Panc1 (cell line): ENCODE measurements around the gene TMPRSS15. TPM values are rescaled to one million over a fixed set of nuclear protein-coding genes. Genes with fewer than 3 reads are reported as not detected.

Source experiments
- ATAC-seq: fragments of 200-7000 bp; cut with Tn5 transposase; 2 replicates; pipeline ENCODE4 v1.9.1; 2020; ENCODE audit warnings: mild to moderate bottlenecking, moderate library complexity
- BruUV-seq: library from RNA; stranded (reverse); fragments of 400-500 nt; replicated peaks from 2 replicates; lab custom pipeline; 2021; lab: Mats Ljungman, UMichigan
- CTCF ChIA-PET: fragments of 300-600 bp; sonication (Branson Sonifier 250); formaldehyde crosslinking; loops from one replicate; lab custom pipeline; 2022; ENCODE audit warnings: antibody characterized with exemption; lab: Charles Lee
- POLR2A ChIA-PET: fragments of 300-600 bp; sonication (Branson Sonifier 250); formaldehyde crosslinking; loops from one replicate; lab custom pipeline; 2022; ENCODE audit warnings: antibody characterized with exemption; lab: Charles Lee
- DNase-seq: peaks from one replicate; pipeline ENCODE4 v3.0.0-alpha.2; 2010; ENCODE audit warnings: low read depth, low spot score
- H3K27ac ChIP-seq: 2 replicates; pipeline ENCODE4 v1.5.1; 2011; ENCODE audit warnings: mild to moderate bottlenecking, low read length, inconsistent platforms
- H3K27me3 ChIP-seq: fragments of 200-500 bp; sonication (Bioruptor generic); 2 replicates; pipeline ENCODE4 v1.6.0; 2014; ENCODE audit warnings: low read length, inconsistent platforms; ENCODE audit not compliant: control insufficient read depth, insufficient read depth
- H3K36me3 ChIP-seq: fragments of 200-500 bp; sonication (Bioruptor generic); 2 replicates; pipeline ENCODE4 v1.5.1; 2014; ENCODE audit warnings: inconsistent platforms, mild to moderate bottlenecking, low read length, moderate library complexity; ENCODE audit not compliant: control insufficient read depth, insufficient read depth
- H3K4me1 ChIP-seq: 2 replicates; pipeline ENCODE4 v1.5.1; 2011; ENCODE audit warnings: inconsistent platforms, mild to moderate bottlenecking, low read length, moderate library complexity; ENCODE audit not compliant: control insufficient read depth, insufficient read depth
- H3K4me3 ChIP-seq, 2 experiments: 2 replicates each; pipeline ENCODE4 v1.5.1; 2011 to 2012; ENCODE audit warnings: low read depth in 2 of 2, low read length in 2 of 2, mild to moderate bottlenecking in 2 of 2, inconsistent platforms in 1 of 2, moderate library complexity in 1 of 2
- H3K9me3 ChIP-seq: fragments of 200-500 bp; sonication (Bioruptor generic); 2 replicates; pipeline ENCODE4 v1.5.1; 2014; ENCODE audit warnings: low read depth, mild to moderate bottlenecking, inconsistent platforms, low read length, moderate library complexity; ENCODE audit not compliant: control insufficient read depth, insufficient read depth
- CTCF ChIP-seq: fragments of 450-650 bp; IDR thresholded peaks from 2 replicates; pipeline ENCODE4 v1.5.1; 2017; ENCODE audit warnings: mild to moderate bottlenecking
- POLR2AphosphoS5 ChIP-seq: IDR thresholded peaks from 2 replicates; pipeline ENCODE4 v1.6.1; 2012; ENCODE audit warnings: mild to moderate bottlenecking, low read depth, low read length, moderate library complexity
- REST ChIP-seq, 2 experiments: IDR thresholded peaks; 2 replicates each; pipeline ENCODE4 v1.6.1; 2011 to 2012; ENCODE audit warnings: low read depth in 2 of 2, control low read depth in 1 of 2, low read length in 1 of 2, mild to moderate bottlenecking in 1 of 2, moderate library complexity in 1 of 2; ENCODE audit not compliant: insufficient read depth in 1 of 2
- SIN3A ChIP-seq: IDR thresholded peaks from 2 replicates; pipeline ENCODE4 v1.6.1; 2012; ENCODE audit warnings: low read depth, mild to moderate bottlenecking, low read length, moderate library complexity, borderline replicate concordance; ENCODE audit not compliant: insufficient read depth
- TCF7L2 ChIP-seq: IDR thresholded peaks from 2 replicates; pipeline ENCODE4 v1.6.1; 2011; ENCODE audit warnings: mild to moderate bottlenecking, low read depth, low read length, inconsistent platforms
- in situ Hi-C: cut with HindIII; loops from 2 replicates; pipeline ENCODE4 v1.10.0; 2016; ENCODE audit warnings: low sequenced_read_pairs, low pct_unique_long_range_greater_than_20kb
- intact Hi-C: fragments of 100-400 bp; cut with micrococcal nuclease; formaldehyde crosslinking; loops from one replicate; pipeline ENCODE4 v1.10.0; 2022; ENCODE audit not compliant: unreplicated experiment
- total RNA-seq: library from RNA; stranded (reverse); gene quantifications from one replicate; pipeline ENCODE4 v1.2.1, GENCODE V29; 2021; ENCODE audit not compliant: unreplicated experiment

TMPRSS15 gene
- total RNA-seq, 1 experiment from 2014 or later: not detected

DNA sequence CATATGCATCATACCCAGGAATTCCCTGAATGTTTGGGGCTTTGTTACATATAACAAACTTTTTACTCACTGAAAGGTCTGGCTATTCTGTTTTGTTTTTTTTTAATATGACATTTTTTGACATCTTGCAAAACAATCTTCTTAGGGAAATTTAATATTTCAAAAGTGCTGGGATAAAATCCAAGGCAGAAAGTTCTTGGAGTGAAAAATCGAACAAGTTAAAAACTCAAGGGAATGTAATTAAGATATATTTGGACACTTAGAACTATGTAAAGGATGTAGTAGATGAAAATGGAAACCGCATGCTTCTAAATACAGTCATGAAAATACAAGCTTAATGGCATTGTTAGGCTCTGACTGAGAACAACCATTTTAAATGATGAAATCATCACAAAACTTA lies 150.4 kb downstream of the TMPRSS15 start:
- DNase-seq: no peak
- BruUV-seq: no TSS peak
- no peak for ATAC-seq
- Histone ChIP-seq H3K27me3 (no peaks in the 10 kb centered on the region), H3K27ac (no peak overlapping the region), H3K4me1 (no peaks in the 10 kb centered on the region), H3K36me3 (no peaks in the 10 kb centered on the region), H3K4me3 (no peak overlapping the region), H3K9me3 (no peaks in the 10 kb centered on the region)
- no peak for TF ChIP-seq REST (IDR thresholded peaks at IDR 0.05; ENCODE audit: insufficient read depth in 1 of 2, low read depth in 2 of 2, low read length in 1 of 2)
- no peak for TF ChIP-seq TCF7L2
- no peak for TF ChIP-seq SIN3A
- TF ChIP-seq CTCF: no peak
- TF ChIP-seq POLR2AphosphoS5: no peak
- in situ Hi-C loops: no loop called here
- intact Hi-C loops: no loop called here
- POLR2A ChIA-PET: no interaction called here
- CTCF ChIA-PET: no interaction called here

- in situ Hi-C loops: no loop called here
- TF ChIP-seq CTCF (no peak), REST (IDR thresholded peaks at IDR 0.05; ENCODE audit: insufficient read depth in 1 of 2, low read depth in 2 of 2, low read length in 1 of 2) (no peak), SIN3A (no peak), POLR2AphosphoS5 (no peak), TCF7L2 (no peak)
- no peak for ATAC-seq
- no peak for DNase-seq
- Histone ChIP-seq H3K9me3 (no peaks in the 10 kb centered on the region), H3K27me3 (no peaks in the 10 kb centered on the region), H3K36me3 (no peaks in the 10 kb centered on the region), H3K27ac (no peak overlapping the region), H3K4me3 (no peak overlapping the region), H3K4me1 (no peaks in the 10 kb centered on the region)
- ChIA-PET POLR2A (no interaction called here), CTCF (no interaction called here)
- intact Hi-C loops: no loop called here
- no TSS peak for BruUV-seq
These were observed 150.9 kb downstream of the TMPRSS15 start for GRCh38 chr21:18252680-18253079.
